HG03521 (cell line): ENCODE results near the gene RXFP3.
"Not testable (repeated sequence)": the region's sequence is repeated elsewhere in the genome, so short reads cannot be mapped to it uniquely, and the experiment has no call there.

Experiments used
- ATAC-seq: cut with Tn5 transposase; IDR thresholded peaks from one replicate; pipeline ENCODE4 v1.9.1; 2021; ENCODE audit warnings: mild to moderate bottlenecking, moderate library complexity; ENCODE audit not compliant: unreplicated experiment

The RXFP3 gene, protein sequence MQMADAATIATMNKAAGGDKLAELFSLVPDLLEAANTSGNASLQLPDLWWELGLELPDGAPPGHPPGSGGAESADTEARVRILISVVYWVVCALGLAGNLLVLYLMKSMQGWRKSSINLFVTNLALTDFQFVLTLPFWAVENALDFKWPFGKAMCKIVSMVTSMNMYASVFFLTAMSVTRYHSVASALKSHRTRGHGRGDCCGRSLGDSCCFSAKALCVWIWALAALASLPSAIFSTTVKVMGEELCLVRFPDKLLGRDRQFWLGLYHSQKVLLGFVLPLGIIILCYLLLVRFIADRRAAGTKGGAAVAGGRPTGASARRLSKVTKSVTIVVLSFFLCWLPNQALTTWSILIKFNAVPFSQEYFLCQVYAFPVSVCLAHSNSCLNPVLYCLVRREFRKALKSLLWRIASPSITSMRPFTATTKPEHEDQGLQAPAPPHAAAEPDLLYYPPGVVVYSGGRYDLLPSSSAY

DNA sequence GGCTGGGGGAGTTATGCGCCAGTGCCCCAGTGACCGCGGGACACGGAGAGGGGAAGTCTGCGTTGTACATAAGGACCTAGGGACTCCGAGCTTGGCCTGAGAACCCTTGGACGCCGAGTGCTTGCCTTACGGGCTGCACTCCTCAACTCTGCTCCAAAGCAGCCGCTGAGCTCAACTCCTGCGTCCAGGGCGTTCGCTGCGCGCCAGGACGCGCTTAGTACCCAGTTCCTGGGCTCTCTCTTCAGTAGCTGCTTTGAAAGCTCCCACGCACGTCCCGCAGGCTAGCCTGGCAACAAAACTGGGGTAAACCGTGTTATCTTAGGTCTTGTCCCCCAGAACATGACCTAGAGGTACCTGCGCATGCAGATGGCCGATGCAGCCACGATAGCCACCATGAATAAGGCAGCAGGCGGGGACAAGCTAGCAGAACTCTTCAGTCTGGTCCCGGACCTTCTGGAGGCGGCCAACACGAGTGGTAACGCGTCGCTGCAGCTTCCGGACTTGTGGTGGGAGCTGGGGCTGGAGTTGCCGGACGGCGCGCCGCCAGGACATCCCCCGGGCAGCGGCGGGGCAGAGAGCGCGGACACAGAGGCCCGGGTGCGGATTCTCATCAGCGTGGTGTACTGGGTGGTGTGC is at the start of gene RXFP3:
RXFP3 (plus strand) TSS at position 6 of the 636 bp plus-strand sequence; CDS start at position 361, 355 bp downstream.
- no peak for ATAC-seq

DNA sequence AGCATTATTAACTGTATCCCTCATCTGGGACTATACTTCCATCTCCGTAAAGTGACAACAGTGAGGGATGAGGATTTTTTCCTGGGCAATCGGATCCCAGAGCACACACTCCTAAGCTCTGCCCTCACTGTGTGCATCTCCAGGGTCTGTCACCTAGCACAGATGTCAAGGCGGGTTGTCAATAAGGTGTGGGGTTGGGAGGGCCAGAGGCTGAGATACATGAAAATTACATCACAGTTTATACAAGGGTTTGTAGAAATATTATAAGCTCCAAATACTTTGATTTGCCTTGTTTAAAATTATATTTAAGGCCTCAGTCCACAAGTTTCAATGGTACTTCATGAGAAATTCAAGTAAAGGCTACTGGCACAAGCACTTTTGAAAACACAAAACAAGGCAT is 48.9 kb upstream of the RXFP3 start:
- ATAC-seq = no peak

DNA sequence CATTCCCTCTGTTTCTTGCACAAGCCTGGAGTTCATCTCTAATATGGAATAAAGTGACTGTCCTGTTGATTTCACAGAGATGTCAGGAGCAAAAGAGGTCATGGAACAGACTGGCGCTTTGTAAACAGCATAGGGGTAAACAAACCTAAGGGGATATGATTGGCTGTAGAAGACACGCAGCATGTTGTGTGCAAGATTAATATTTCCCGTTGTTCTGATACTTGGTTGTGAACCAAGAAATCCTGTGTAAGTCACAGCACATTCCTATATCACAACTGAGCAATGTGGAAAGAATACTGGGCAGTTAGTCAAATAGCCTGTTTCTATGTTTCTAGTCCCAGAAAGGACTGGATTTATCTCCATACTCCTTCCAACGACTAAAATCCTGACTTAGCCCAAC is 47.6 kb upstream of the RXFP3 start:
- ATAC-seq = no peak

DNA sequence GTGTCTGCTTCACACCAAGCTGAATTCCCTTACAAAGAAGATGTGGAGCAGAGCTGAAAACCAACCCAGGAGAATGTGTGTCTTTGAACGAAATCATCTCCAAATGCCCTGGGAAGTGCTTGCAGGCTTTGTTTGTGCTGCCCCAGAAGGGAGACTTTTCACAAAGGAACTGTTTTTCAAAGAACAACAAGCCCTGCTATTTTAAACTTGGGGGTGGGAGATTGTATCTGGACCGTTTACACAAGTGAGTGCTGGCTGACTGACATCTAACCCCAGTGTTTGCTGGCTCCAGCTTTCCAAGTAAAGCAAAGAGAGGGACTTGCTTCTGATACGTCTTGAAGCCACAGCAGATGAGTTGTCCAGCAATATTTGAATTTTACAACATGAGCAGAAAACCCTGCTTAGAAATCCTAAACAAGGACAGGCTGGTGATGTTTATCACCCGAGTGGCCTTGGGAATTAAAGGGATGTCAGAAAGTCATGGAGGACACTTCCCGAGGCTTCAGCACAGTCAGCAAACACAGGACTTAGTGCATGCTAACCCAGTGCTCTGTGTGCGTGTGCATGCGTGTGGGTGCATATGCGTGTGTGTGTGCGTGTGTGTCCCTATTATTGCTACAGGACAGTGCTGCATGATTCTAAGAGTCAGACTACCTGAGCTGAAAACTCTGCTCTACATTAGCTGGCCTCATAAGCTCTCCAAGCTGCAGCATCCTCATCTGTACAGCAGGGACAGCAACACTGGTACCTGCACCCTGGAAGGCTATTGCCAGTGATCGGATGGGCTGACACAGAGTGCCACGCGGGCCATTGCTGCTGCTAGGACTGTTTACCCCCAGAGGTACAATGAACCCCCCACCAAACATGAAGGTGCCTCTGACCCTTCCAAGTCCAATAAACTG is 45.8 kb upstream of the RXFP3 start:
- ATAC-seq = no peak

DNA sequence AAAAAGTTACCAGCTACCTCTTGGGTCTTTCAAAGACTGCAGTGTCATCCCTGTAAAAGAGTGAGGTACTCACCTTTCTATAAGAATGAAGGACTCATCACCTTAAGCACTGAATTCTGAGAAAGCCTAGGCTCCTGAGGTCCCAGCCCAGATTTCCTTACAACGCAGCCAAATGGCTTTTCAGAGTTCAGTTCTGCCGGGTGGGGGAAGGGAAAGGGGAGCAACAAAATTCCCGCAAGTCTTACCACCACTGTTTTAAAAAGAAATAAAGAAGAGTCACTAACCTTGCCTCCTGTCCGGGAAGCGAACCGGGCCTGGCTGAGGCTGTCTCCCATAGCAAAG is 44.8 kb upstream of the RXFP3 start:
- ATAC-seq = no peak

DNA sequence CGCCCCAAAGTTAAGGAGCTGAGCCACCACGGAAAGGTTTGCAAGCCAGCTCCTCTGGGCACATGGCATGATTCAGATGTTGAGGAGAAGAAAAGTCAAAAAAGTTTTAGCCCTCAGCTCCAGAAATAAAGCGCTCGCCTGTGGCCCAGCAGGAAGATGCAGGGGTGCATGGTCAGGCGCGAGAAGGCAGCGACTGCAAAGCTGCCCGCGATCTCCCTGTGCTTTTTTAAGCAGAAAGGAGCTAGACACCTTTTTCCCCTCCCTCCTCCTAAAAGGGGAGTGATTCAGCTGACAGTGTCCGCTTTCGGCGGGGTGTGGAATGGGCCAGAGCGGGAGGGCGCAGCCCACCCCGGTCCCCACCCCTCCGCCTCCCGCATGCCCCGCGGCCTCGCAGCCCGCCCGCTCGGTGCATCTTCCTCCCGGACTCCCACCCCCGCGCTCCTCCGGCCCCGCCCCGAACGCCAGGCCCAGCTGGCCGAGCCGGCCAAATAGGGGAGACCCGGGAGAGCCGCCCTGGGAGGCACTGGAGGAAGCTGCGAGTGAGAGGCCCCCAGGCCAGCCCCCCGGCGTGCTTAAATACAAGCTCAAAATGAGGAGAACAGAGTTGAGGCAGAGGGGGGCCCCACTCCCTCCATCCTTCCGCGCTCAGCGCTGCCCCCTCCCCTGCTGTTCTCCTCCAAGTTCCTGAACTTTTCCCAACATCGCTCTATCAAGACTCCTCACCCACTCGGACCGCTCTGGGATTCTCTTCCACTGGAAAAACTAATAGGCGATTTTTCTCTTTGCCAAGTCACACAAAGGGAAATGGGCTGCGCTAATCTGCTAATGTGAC is 44.2 kb upstream of the RXFP3 start, which contains the start of gene ADAMTS12:
ADAMTS12 (minus strand) TSS at position 203 of the 832 bp plus-strand sequence; CDS start at position 69, 134 bp downstream.
- ATAC-seq = no peak

DNA sequence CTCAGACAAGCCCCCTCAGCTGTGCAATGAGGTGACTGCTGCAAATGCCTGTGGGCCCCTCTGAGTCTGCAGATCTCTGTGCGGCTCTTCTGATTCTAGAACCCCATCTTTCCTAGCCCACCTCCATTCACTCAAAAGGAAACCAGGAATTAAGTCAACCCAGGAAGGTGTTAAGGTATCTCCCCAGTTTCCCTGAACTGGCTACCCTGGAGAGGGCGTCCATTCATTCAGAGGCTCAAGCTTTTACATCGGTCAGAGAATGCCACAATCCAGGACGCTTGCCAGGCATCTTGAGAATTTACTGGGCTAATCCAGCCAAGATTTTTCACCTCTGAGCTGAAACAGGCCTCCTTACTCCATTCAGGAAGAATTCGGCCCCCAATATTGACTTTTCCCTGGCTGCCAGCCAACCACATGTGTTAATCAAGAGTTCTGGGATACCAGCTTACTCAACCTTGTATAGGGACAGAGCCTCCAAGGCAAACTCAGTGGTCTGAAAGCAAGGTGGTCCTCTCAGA is 43.5 kb upstream of the RXFP3 start:
- no peak for ATAC-seq

DNA sequence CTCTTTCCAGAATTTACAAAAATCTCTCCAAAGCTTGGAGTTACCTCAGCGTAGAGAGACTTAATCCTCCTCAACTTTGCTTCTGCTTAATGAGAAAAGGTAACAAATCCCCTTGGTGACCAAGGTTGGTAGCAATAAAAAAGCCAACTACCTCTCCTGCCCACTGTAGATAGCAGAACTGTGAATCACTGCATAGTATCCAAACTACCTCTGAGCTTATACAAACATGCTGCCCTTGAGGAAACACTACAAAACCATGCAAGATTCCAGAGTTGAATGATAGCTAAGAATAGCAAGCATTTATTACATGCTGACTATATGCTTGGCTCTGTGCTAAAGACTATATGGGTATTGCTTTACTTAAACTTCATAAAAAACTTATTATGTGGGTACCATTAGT is 41.6 kb upstream of the RXFP3 start:
- ATAC-seq = no peak

DNA sequence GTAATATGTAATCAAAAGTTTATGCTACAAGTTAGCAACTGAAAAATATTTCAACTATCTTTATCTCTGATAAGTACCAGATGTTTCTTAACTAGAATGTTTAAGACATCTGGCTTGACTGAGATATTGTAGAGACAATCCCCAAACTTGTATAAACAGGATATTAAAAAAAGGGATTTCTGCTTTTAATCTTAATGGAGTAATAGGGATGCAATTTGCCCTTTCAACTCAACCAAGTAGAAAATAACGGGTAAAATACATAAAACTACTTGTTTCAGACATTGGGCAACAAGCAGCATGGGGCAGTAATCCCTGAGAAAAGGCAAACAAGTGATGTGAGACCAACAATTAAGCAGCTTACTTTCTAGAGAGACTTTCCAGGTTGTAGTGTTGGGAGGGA is 35.0 kb upstream of the RXFP3 start:
- ATAC-seq = no peak

DNA sequence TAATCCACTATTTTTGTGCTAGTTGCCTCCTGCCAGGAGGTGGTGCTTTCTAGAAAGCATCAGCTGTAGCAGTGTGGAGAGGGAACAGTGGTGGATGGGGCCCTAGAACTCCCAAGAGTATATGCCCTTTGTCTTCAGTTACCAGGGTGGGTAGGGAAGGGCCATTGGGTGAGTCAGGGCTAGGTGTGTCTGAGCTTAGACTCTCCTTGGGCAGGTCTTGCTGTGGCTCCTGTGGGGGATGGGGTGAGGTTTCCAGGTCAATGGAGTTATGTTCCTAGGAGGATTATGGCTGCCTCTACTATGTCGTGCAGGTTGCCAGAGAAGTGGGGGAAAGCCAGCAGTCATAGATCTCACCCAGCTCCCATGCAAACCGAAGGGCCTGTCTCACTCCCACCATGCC is 33.1 kb upstream of the RXFP3 start:
- ATAC-seq = no peak

DNA sequence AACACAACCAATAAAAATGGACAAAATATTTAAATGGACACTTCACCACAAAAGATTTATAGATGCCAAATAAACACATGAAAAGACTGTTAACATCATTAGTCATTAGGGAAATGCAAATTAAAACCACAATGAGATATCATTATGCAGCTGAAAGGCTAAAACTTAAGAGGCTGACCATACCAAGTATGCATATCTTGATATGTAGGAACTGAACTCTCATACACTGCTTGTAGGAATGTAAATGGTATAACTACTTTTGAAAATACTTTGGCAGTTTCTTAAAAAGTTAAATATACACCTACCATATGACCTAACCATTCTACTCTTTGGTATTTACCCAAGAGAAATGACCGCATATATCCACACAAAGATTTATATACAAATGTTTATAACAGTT is 30.8 kb upstream of the RXFP3 start:
- no peak for ATAC-seq

DNA sequence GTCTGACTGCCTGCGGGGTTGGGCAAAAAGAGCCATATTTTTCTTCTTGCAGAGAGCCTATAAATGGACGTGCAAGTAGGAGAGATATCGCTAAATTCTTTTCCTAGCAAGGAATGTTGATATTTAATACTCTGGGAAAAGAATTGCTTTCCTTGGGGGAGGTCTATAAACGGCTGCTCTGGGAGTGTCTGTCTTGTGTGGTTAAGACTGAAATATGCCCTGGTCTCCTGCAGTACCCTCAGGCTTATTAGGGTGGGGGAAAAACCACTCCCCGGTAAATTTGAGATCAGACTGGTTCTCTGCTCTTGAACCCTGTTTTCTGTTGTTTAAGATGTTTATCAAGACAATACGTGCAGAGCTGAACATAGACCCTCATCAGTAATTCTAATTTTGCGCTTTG is 29.9 kb upstream of the RXFP3 start:
- not testable (repeated sequence) for ATAC-seq

DNA sequence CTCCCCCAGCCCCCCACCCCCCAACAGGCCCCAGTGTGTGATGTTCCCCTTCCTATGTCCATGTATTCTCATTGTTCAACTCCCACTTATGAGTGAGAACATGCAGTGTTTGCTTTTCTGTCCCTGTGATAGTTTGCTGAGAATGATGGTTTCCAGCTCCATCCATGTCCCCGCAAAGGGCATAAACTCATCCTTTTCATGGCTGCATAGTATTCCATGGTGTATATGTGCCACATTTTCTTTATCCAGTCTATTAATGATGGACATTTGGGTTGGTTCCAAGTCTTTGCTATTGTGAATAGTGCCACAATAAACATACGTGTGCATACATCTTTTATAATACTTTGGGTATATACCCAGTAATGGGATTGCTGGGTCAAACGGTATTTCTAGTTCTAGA is 21.3 kb upstream of the RXFP3 start:
- ATAC-seq = not testable (repeated sequence)

DNA sequence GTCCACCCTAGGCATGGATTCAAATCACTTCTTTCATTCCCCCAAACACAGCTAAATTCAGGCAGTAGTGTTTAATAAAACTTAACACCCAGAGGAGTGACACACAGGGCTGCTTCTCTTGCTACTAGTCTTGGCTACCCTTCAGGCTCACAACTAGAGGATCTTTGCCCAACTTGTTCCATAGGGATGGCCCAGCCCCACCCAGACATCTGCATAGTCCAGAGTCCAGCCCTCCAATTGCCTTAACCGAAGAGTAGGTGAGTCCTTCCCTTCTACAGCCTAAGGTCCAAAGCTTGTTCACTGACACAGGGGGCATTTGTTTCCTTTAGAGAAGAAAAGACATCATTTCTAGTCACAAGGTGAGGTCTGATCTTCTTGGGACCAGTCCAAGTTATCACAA is 15.2 kb upstream of the RXFP3 start:
- ATAC-seq = no peak

DNA sequence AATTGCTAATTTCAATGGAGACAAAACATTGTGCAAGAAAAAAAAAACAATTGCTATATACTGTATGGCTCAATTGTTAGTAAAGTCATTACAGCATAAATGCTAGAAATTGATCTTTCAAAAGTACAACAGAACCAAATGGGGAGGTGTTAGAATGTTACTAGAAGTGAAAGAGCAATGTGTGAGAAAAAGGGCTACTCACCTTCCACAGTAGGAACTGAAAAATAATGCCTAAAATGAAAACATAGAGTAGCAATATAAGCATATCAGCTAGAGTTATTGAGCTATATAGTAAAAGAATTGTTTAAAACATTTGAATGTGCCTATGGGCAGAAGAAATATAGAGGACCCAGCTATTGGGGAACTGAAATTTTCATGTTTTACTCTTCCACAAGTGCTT is 10.9 kb upstream of the RXFP3 start:
- no peak for ATAC-seq

DNA sequence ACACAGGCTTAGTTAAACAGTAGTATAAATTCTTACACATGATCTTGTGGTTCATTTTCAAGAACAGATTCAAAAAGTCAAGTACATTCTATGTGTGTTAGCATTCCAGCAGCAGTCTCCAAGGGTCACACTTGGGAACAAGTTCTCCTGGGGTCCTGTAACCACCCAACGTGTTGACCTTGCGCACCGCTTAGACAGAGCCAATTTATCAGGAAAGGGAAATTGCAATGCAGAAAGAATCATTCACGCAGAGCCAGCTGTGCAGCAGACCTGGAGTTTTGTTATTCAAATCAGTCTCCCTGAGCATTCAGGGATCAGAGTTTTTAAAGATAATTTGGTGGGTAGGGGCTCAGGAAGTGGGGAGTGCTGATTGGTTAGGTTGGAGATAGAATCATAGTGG is 8.5 kb upstream of the RXFP3 start:
- ATAC-seq = no peak

DNA sequence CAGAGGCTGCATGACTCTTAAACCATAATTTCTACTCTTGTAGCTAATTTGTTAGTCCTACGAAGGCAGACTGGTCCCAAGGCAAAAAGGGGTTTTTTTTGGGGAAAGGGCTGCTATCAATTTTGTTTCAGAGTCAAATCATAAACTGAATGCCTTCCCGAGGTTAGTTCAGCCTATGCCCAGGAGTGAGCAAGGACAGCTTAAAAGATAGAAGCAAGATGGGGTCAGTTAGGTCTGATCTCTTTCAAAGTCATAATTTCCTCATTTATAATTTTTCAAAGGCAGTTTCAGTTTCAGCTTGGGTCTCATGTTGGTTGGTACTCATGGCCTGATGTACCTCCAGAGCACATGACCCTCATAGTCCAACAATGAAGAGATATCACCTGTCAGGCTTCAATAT is 7.9 kb upstream of the RXFP3 start:
- ATAC-seq = no peak

DNA sequence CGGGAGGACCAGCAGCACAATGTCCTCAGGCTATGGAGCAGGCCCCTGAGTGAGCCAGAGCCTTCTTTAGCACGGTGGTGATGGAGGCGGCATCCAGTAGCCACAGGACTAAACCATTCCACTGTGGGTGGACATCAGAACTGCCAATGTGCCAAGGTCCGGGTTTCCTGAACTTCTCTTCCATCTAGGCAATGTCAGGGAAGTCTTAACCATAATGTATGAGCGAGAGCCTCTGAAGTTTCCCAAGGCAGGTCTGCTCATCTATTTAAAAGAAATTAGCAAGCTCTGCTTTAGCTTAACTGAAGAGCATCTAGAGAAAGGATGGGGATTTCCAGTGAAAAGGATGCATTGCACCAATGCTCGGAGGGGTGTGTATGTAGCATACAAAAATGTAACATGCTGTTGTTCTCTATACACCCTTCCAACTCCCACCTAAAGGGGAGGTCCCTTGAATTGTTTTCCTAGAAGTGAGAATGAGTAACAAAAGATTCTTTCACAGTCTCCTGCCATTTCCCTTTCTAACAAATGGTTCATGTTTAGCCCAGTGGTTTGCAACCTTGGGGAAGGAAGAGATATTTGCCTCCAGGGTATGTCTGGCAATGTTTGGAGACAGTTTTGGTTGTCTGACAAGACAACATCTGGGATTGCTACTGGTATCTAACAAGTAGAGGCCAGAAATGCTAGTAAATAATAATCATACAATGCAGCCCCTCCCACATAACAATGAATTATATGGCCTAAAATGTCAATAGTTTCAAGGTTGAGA is 6.1 kb upstream of the RXFP3 start:
- no peak for ATAC-seq

DNA sequence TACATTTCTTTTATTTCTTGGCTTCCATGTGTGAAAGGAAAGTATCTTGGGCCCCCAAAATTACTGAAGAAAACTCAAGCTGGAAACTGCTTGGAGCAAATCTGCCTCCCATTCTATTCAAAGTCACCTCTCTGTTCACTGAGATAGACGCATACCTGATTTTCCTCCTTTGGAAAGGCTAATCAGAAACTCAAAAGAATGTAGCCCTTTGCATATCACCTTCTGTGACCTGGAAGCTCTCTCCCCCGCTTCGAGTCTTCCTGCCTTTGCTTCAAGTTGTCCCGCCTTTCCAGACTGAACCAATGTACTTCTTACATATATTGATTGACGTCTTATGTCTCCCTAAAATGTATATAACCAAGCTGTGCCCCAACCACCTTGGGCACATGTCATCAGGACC is 5.0 kb upstream of the RXFP3 start:
- ATAC-seq = no peak
